22Rv1 (cell line): Measurements from ENCODE around the gene RAB30.

Experiments
- CTCF ChIP-seq: fragments of 450-650 bp; IDR thresholded peaks from 2 replicates; pipeline ENCODE4 v1.5.1; 2017; ENCODE audit warnings: mild to moderate bottlenecking
- ZFX ChIP-seq: fragments of 450-650 bp; IDR thresholded peaks from 2 replicates; pipeline ENCODE4 v1.6.1; 2017; ENCODE audit warnings: antibody characterized with exemption, borderline replicate concordance

GRCh38 chr11:83078269-83078668, 6.6 kb upstream of the RAB30 start:
- TF ChIP-seq CTCF (no peak), ZFX (no peak)
